ENCODE measurements around the gene C13orf46. TPM values are rescaled to one million over a fixed set of nuclear protein-coding genes. Genes with fewer than 3 reads are reported as not detected.

C13orf46 gene
- total and polyA plus RNA-seq, 4 donors, result 1.1 to 11.3 (median 6.4) TPM

GRCh38 chr13:113981611-113982295, 7.9 kb upstream of the C13orf46 start:
- no peak for ATAC-seq (ENCODE audit: insufficient read depth, low FRiP score)
- WGBS, 2 donors, result 88 to 96% methylated on average over 28 of the region's 28 CpGs
- no peaks in the 10 kb centered on the region for H3K9me3 ChIP-seq (ENCODE audit: control insufficient read depth in 4 of 4, insufficient read depth in 3 of 4, low read length in 3 of 4)
- no peak overlapping the region for H3K9ac ChIP-seq (ENCODE audit: insufficient read depth in 1 of 2, low read length in 2 of 2)
- H3K27ac ChIP-seq (ENCODE audit: low read depth in 1 of 2, low read length in 1 of 2), result peak overlapping the region in 1 of 2 donors; percentile 37
- no peak for TF ChIP-seq CTCF (IDR thresholded peaks at IDR 0.05; ENCODE audit: control extremely low read depth, extremely low read depth)
- DNase-seq, result no peak
- H3K4me3 ChIP-seq, result no peak overlapping the region
- peaks cover 0 to 29% (median 11%) of the 10 kb centered on the region in 4 donors for H3K36me3 ChIP-seq (ENCODE audit: control insufficient read depth in 4 of 4, insufficient read depth in 4 of 4, low read length in 4 of 4)
- H3K4me1 ChIP-seq (ENCODE audit: control insufficient read depth in 5 of 5, insufficient read depth in 5 of 5, low read length in 5 of 5), result peaks cover 0 to 6% (median 0%) of the 10 kb centered on the region in 5 donors
- no peaks in the 10 kb centered on the region for H3K27me3 ChIP-seq (ENCODE audit: control insufficient read depth in 3 of 3, insufficient read depth in 3 of 3, low read length in 2 of 3)

GRCh38 chr13:113981194-113981605, 7.3 kb upstream of the C13orf46 start:
- no peaks in the 10 kb centered on the region for H3K9me3 ChIP-seq (ENCODE audit: control insufficient read depth in 4 of 4, insufficient read depth in 3 of 4, low read length in 3 of 4)
- peak; percentile 58 for ATAC-seq (ENCODE audit: insufficient read depth, low FRiP score)

GRCh38 chr13:113980489-113981064, 6.7 kb upstream of the C13orf46 start:
- no peak overlapping the region for H3K4me3 ChIP-seq
- H3K36me3 ChIP-seq (ENCODE audit: control insufficient read depth in 4 of 4, insufficient read depth in 4 of 4, low read length in 4 of 4), result peaks cover 0 to 31% (median 11%) of the 10 kb centered on the region in 4 donors
- H3K27me3 ChIP-seq (ENCODE audit: control insufficient read depth in 3 of 3, insufficient read depth in 3 of 3, low read length in 2 of 3), result no peaks in the 10 kb centered on the region
- ATAC-seq (ENCODE audit: insufficient read depth, low FRiP score), result no peak
- H3K4me1 ChIP-seq (ENCODE audit: control insufficient read depth in 5 of 5, insufficient read depth in 5 of 5, low read length in 5 of 5), result peaks cover 0 to 6% (median 0%) of the 10 kb centered on the region in 5 donors
- peak overlapping the region in 1 of 2 donors; percentile 8 for H3K27ac ChIP-seq (ENCODE audit: low read depth in 1 of 2, low read length in 1 of 2)
- H3K9ac ChIP-seq (ENCODE audit: insufficient read depth in 1 of 2, low read length in 2 of 2), result no peak overlapping the region
- no peaks in the 10 kb centered on the region for H3K9me3 ChIP-seq (ENCODE audit: control insufficient read depth in 4 of 4, insufficient read depth in 3 of 4, low read length in 3 of 4)
- no peak for TF ChIP-seq CTCF (IDR thresholded peaks at IDR 0.05; ENCODE audit: control extremely low read depth, extremely low read depth)
- WGBS, 2 donors, result 90 to 94% methylated on average over 12 of the region's 12 CpGs
- no peak for DNase-seq

More at GRCh38 chr13:113981194-113981605, 7.3 kb upstream of the C13orf46 start:
- H3K36me3 ChIP-seq (ENCODE audit: control insufficient read depth in 4 of 4, insufficient read depth in 4 of 4, low read length in 4 of 4), result peaks cover 0 to 29% (median 11%) of the 10 kb centered on the region in 4 donors
- WGBS, 2 donors, result 77 to 90% methylated on average over 13 to 16 of the region's 16 CpGs
- no peak for TF ChIP-seq CTCF (IDR thresholded peaks at IDR 0.05; ENCODE audit: control extremely low read depth, extremely low read depth)
- H3K4me1 ChIP-seq (ENCODE audit: control insufficient read depth in 5 of 5, insufficient read depth in 5 of 5, low read length in 5 of 5), result peaks cover 0 to 6% (median 0%) of the 10 kb centered on the region in 5 donors
- no peak overlapping the region for H3K27ac ChIP-seq (ENCODE audit: low read depth in 1 of 2, low read length in 1 of 2)
- DNase-seq, result peak in 1 of 3 donors; percentile 17
- no peak overlapping the region for H3K4me3 ChIP-seq
- H3K27me3 ChIP-seq (ENCODE audit: control insufficient read depth in 3 of 3, insufficient read depth in 3 of 3, low read length in 2 of 3), result no peaks in the 10 kb centered on the region
- H3K9ac ChIP-seq (ENCODE audit: insufficient read depth in 1 of 2, low read length in 2 of 2), result no peak overlapping the region

Measured in lung (tissue), 12 donors.